HG03025 (cell line): ENCODE measurements around the gene LZTS3.

Experiments used
- ATAC-seq: cut with Tn5 transposase; IDR thresholded peaks from one replicate; pipeline ENCODE4 v1.9.1; 2021; ENCODE audit warnings: mild to moderate bottlenecking, moderate library complexity; ENCODE audit not compliant: unreplicated experiment, low FRiP score

LZTS3 gene

DNA sequence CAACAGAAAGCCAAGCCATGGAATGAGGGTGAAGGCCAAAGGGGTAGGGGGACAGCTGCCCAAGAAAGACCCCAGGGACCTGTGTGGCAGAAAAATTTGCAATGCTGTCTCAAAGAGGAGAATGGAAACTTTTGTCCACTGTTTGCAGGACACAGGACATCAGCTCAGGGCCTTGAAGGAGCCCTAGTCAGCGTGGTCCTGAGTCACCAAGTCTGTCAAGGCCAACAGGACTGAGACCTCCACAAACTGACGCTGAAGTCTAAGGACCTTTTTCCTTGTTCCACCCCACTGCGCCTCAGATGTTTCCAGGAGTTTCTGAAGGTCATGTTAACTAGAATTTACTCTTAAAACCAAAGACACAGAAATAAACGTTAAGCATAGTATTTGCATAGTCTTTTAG lies 57.0 kb downstream of the LZTS3 start:
- no peak for ATAC-seq

DNA sequence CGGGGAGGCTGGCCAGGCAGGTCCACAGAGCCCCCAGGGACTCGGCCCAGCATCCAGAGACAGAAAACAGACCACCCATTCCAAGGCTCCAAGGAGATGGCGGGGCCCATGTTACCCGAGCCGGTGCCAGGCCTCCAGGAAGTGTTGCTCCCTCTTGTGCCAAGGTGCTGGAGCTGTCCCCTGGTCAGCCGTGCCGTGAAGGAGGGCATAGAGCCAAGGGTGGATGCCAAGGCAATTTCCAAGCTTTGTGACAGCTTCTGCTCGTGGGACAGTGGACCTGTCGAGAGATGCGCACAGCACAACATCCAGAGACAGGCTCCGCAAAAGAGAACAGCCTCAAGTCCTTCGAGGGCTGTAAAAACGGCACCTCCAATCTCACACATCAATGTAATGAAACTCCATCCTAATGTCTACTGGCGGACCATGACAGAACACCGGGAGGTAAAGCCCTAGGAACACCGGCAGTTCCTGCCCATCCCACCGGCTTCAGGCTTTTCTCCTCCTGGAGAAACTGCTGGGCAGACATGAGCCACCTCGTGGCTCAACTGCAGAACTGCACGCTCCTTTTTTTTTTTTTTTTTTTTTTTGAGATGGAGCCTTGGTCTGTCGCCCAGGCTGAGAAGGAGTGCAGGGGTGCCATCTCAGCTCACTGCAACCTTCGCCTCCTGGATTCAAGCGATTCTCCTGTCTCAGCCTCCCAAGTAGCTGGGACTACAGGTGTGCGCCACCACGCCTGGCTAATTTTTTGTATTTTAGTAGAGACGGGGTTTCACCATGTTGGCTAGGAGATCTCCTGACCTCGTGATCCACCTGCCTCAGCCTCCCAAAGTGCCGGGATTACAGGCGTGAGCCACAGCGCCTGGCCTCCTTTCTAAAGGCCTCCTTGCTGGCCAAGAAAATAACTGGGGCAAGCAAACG lies 57.9 kb downstream of the LZTS3 start:
- ATAC-seq: no peak
